HT-29 (cell line): Measurements from ENCODE around the gene UBXN11. TPM values are rescaled to one million over a fixed set of nuclear protein-coding genes. Genes with fewer than 3 reads are reported as not detected.

ENCODE experiments used
- DNase-seq: peaks from one replicate; pipeline ENCODE4 v3.0.0-alpha.2; 2015; ENCODE audit warnings: low spot score
- total RNA-seq: library from RNA; depleted of rRNA; stranded (reverse); fragments of >200 nt; shearing (Covaris generic); gene quantifications from 2 replicates; pipeline ENCODE4 v1.2.3, GENCODE V29; 2014; rRNA removed

Gene UBXN11, protein sequence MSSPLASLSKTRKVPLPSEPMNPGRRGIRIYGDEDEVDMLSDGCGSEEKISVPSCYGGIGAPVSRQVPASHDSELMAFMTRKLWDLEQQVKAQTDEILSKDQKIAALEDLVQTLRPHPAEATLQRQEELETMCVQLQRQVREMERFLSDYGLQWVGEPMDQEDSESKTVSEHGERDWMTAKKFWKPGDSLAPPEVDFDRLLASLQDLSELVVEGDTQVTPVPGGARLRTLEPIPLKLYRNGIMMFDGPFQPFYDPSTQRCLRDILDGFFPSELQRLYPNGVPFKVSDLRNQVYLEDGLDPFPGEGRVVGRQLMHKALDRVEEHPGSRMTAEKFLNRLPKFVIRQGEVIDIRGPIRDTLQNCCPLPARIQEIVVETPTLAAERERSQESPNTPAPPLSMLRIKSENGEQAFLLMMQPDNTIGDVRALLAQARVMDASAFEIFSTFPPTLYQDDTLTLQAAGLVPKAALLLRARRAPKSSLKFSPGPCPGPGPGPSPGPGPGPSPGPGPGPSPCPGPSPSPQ
- total RNA-seq, result 22.0 and 26.8 TPM in 2 replicates

DNA sequence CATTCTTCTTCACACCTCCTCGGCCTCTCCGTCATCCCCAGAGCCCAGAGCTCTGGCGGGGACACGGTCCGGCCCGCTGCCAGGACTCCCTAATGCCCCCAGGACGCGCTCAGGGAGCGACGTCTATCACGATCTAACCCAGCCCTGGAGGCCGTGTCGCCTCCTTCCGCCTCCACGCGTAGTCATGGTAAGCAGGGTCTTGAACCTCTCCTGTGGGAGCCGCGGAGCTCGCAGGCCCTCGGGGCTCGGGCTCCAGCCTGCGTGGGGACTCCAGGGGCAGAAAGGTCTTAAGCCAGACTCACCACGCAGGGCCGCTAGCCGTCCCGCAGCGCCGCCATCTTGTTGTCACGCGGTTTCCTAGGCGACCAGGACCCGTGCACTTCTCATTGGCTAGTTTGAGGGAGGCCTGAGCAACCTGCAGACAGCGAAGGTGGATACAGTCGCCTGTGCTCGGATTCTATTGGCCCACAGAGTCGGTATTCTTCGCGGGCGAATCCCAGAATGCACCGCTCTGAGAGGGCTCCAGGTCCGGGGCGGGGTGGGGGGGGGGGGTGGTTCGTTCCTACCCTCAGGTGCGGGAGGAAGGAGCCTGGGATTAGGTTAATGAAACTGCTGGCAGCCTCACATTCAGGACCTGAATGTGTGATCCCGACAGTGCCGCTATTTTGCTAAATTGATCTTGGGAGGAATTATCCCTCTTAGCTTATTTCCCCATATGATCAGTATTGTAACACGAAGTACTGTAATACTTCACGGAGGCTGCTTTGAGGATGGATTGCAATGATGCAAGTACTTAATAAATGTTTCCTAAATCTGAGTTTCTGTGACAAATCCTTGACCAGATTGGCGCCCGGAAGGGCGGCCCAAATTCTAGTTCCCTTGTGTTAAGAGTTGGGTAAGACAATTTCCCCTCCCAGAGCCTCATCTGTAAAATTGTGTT is at the start of gene UBXN11:
Gene UBXN11, minus strand, starts transcription at position 347 of the 940 bp plus-strand sequence. CDS start 3,753 bp downstream, outside the sequence.
- DNase-seq, result peak; percentile 97

DNA sequence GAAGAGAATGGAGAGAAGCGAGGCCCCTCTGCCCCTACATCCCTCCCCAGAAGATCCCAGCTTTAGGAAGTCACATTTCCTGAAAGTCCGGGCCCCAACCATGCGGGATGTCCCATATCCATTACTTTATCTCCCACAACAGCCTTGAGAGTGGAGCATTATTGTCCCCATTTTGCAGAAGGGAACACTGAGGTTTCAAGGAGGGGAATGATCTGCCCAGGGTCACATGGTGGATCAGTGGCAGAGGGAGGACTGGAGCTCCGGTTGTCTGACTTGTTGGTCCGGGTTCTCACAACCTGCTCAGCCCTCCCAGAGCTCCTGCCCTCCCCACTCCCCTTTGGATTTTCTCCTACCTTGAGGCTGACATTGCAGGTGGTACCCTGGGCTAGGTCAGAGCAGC is 49.7 kb upstream of the UBXN11 start:
- DNase-seq, result no peak

DNA sequence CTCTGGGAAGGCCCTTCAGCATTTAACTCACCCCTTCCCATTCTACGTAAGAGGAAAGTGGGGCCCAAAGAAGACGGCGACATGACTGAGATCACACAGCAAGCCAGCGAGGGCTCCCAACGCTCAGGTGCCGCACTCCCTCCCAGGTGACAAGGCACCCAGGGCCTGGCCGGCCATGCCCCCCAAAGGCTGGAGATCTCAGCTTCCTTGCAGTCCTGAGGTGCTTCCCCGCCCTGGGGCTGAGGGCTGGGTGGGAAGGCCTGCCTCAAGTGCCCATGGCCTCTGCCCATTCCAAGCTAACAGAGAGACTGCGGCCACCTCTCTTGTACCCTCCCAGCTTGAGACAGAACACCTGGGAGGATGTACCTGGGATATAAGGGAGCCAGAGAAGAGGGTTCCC is 48.5 kb upstream of the UBXN11 start:
- DNase-seq, result no peak

DNA sequence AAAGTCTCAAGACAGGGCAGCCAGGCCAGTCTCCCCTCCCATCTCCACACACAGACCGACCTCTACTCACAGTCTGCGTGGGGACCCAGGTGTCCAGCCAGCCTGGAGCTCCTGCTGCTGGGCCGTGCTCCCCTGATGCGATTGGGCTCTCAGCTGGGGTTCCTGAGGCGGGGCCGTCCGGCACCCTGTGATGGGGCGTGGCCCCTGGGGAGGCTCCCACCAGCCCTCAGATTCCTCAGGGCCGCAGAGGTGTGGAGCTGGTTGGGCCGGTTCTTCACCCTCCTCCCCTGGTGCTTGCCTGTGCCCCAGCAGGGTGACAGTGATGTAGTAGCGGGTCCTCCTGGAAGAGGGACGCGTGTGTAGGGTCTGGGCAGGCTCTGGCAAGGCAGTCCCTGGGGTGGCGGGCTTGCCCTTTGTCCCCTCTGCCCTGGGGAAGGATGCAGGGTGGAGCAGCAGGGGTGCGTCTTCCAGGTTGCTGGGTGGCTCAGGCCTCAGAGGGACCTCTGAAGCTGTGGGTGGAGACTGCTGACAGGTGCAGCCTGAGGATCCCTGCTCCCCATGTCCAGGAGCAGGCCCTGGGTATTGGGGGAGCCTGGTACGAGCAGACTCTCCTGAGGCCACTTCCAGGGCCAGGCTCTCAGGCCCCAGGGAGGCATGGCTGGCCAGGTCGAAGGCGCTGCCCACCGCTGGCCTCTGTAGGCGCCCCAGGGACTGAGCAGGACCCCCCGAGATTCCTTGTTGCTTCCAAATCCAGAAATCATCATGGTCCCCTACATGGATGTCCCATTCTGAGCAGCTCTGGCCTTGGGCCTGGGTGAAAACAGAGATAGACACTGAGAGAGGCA is 47.8 kb upstream of the UBXN11 start, which contains the start of gene CRYBG2:
Gene CRYBG2, minus strand, starts transcription at position 155 of the 845 bp plus-strand sequence. CDS start 7,473 bp downstream, outside the sequence.
- DNase-seq, result peak; percentile 95

DNA sequence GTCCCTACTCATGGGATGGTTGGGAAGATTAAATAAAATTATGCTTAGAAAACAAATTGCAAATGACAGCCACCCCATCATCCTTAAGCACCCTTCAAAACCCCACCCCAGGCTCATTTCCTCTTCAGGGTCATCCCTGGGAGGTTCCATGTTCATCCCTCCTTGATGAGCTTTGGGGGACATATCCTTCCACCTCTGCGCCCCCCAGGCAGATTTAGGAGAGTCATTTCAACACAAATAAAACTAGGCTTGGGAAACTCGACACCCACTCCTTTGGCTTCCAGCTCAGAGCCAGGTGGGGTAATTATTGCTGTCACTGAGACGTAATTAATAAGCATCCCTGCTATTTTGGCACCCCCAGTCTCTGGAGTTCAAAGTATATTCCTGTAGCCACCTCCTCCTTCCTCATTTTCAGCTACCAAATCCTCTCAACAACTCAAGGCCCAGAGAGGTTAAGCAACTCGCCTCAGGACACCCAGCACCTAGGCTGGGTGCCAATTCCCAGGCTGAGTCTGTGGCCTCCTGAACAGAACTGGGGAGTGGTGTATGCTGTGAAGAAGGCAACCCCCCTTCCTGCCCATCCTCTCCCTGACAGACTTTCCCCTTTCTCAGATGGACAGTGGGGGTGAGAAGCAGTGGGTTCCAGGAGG is 46.9 kb upstream of the UBXN11 start:
- no peak for DNase-seq

DNA sequence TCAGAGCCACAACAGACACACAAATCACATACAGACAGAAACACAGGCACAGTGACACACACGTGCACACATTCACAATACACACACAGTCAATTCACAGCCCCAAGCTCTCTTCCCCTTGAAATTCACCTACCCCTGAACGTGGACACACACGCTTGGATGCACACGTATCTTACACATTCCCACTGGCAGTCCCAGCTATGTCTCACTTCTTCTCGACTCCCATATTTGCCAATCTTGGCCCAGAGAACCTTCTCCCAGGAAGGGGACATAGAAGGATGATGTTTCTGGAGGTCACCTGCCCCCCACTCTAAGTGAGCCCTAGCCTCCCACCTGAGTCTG is 45.9 kb upstream of the UBXN11 start:
- no peak for DNase-seq

DNA sequence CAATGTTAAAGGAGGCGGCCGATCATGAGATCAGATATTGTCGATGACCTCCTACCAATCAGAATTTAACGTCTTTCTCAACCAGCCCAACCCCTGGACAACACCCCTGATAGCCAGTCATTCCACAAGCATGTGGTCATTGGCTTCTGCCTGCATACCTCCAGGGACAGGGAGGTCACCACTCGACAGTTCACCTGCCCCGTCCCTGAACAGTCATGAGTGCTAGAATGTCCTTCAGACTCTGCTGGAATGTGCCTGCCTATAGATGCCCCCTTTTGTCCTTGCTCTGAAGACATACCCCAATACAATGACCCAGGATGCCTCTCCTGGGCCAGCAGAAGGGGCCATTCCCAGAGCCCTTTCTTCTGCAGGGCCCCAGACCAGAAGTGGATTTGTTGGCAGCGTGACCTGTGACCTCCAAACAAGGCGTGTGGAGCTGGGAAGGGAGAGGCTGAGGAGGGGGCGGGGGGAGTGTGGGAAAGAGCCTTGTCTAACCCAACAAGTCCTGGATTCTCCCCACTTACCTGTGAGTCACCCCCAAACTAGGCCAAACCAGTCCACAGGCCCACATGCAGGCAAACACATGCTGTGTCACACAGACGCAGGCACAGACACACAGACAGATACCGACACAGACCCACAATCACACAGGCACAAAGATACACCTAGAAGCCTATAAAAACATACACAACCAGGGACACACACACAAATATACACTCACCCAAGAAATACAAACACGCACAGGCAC is 45.3 kb upstream of the UBXN11 start:
- peak; percentile 76 for DNase-seq

DNA sequence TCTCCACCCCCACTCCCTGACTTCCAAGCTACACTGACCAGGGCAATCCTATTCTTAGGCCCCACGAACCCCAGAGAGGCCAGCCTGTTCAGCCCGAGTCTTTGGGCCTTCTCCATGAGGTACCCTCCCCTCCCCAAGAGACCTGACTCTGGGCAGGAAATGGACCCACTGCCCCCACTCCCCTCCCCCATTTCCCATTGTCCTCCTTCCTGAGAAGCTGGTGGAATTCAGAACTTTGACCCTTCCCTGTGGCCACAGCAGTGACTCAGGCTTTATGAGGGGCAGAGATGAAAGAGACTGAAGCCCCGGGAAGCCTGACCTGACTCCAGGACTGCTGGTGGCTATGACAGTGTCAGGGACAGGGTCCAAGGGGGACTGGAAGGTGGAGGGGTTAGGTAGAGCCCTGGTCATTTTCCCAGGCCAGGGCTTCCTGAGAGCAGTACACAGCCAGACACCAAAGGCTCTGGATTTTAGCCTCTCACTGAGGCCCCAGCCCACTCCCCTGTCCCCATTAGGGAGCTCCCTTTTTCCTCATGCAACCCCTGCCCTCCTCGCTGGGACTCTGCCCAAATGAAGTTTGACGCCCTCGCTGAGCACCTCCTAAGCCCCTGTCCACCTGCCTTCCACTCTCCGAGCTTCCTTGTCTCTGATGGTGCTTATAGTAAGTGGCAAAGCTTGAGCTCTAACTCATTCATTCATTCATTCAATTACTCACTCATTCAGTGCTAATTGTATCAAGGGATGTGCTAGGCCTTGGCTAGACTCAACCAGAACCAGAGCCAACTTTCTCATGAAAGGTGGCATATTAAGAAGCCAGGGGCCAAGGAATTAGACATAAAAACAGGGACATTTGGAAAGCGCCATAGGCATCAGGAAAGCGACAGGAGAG is 44.5 kb upstream of the UBXN11 start:
- peak; percentile 71 for DNase-seq

DNA sequence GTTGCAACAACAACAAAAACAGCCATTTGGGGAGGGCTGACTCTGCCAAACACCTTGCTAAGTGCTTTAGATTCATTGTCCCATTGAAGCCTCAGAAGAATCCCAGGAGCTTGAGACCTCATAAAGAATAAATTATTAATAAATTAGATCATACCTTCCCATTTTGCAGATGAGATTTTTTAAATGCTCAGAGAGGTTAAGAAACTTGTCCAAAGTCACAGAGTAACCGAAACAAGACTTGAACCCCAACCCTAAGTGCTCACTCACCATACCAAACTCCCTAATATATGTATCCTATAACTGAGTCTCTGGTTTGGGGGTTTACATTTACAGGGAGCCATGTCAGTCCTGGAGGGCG is 43.9 kb upstream of the UBXN11 start:
- no peak for DNase-seq

DNA sequence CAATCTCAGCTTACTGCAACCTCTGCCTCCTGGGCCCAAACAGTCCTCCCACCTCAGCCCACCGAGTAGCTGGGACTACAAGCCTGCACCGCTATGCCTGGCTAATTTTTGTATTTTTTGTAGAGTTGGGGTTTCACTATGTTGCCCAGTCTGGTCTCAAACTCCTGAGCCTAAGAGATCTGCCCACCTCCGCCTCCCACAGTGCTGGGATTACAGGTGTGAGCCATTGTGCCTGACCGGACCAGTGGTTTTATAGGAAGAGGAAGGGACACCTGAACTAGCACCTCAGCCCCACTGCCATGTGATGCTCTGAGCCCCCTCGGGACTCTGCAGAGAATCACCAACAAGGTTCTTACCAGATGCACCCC is 43.4 kb upstream of the UBXN11 start:
- no peak for DNase-seq

DNA sequence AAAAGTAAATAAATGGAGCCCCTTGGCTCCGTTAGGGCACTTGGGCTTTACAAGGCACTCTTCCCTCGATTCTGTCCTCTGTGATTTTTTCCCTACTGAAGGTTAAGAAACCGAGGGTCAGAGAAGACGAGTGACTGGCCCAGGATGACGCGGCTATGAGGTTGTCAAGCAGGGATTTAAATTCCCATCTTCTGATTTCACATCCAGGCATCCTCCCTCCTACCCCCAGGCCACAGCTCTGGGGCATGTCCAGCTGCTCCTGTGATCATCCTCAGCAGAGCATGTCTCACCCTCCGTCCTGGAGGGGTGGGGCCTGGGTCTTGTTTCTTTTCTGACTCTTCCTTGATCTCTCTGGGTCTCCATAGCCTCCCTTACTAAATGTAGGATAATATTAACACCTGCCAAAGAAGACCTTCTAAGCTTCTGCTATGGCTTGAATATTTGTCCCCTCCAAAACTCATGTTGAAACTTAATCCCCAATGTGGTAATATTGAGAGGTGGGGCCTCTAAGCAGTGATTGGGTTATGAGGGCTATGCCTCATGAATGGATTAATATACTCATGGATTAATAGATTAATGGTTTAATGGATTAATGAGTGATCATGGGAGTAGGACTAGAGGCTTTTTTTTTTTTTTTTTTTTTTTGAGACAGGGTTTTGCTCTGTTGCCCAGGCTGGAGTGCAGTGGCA is 42.9 kb upstream of the UBXN11 start:
- DNase-seq, result no peak

DNA sequence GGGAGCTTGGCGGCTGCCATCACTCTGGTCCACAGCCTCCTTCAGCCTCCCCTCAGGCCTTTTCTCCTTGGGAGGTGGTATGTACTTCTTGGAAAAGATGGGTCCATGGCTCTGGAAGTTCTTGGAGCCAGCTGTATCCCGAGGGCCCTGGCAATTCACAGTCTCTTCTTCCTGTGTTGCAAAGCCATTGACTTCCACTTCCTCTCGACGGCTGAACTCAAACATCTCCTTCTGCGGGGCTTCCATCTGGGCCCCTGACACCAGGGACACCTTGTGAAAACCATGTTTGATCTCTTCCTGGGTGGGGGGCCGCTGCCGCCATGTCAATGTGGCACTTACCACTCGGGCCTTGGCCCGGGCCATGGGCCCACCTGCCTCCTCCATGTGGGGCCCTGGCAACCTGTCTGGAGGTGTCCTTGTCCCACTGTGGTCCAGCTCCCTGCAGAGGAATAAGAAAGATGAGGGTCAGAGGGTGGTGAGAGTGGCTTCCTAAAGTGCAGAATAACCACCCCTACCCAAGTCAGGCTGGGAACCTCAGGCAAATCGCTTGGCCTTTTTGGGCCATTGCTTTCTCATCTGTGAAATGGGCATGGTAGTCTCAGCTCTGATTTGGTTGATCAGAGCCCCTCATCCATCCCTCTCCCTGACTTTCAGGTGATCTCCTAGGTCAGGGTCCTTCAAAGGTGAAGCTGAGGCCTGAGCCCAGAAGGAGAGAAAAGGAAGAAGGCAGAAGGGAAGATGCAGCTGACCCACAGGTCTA is 40.0 kb upstream of the UBXN11 start:
- no peak for DNase-seq

DNA sequence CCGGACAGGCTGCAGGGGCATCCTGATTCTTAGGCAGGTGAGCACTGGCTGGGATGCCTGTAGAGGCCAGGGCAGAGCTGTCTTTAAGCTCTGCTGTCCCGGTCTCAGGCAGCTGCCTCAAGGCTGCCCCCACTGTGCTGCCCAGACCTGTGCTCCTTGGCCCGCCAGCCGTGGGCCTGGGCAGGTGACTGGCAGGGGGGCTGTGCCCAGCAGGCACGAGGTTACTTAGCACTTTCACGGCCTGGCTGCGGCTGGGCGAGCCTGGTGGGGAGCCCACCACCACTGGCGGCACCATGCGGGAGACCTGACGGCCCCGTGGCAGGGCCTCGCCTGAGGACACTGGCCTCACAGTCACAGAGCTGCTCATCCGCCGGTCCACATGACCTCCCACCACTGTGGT is 39.3 kb upstream of the UBXN11 start:
- DNase-seq, result no peak

DNA sequence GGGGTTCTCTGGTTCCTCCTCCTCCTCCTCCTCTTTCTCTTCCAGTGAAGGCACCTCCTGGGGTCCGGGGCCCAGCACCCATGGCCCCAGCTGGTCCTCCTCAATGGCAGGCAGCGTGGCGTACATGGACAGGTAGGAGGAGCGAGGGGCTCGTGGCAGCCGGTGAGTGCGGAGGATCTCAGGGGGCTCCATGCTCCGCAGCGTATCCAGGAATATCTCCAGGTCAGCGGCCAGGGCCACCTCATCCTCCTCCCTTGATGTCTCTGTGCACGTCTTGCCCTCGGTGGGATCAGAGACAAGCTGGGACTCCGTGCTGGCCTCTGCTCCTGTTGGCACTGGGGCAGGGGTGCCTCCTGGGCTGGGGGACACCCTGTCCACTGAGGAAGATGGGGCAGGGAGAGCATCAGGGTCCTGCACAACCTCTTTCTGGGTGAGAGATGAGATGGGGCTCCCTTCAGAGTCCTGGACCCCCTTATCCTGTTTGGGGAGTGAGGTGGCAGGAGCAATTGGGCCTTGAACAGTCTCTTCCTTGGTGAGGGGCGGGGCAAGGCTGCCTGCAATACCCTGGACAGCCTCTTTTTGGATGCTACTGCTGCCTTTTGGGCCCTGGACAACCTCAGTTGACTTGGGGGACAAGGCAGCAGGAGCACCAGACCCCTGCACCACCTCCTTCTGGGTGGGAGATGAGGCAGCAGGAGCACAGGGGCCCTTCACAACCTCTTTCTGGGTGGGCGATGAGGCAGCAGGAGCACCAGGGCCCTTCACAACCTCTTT is 37.9 kb upstream of the UBXN11 start:
- DNase-seq, result no peak

DNA sequence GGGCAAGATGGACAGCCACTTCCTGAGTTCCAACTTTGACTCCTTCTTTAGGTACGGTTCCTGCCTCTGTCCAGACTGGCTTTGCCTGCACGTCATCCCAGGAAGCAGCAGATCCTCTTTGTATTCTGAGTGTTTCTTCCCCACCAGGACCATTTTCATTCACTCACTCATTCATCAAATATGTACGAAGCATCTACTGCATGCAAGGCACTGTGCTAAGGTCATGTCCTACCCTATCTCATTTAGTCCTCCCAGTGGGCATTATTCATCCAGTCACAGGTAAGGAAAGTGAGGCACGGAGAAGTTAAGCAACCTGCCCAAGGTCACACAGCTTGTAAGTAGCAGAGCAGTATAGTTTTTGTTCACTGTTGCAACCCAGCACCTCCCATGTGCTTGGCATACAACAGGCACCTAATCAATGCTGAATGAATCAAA is 33.6 kb upstream of the UBXN11 start:
- DNase-seq, result no peak

DNA sequence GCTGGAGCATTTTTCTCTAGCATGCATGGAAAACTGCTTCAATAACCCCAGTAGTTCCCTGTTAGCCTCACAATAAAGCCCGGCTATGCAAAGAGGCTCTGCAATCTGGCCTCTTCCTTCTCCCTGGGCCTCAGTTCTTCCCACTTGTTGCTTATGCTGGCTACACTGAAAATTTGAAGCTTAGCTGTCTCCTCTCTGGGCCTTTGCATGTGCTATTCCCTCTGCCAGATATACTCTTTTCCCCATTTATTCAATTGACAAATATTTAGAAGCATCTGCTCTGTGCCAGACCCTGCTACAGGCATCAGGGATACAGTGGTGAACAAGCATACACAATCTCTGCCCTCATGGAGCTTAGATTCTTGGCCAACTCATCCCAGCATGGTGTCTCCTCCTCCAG is 32.2 kb upstream of the UBXN11 start:
- DNase-seq, result no peak

DNA sequence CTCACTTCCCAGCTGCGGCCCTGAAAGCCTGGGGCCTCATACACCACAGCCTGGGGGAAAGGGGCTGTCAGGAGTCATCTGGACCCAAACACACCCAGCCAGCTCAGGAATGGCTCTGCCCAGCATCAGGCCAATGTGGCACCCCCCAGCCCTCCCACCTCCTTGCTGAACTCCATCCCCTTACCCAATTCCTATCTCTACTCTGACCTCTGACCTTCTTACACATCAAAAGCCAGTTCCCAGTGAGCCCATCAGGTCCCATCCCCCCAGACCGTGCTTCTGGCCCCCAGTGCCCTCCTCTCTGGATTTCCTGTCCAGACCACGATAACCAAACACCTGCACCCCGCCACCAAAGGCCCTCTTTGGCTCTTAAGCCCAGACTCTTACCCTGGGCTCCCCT is 31.2 kb upstream of the UBXN11 start:
- DNase-seq, result no peak
